Astrocyte of the spinal cord (primary cell): ENCODE measurements around the gene UTP14C.

ENCODE experiments used
- DNase-seq: peaks from one replicate; pipeline ENCODE4 v3.0.0; 2011; ENCODE audit warnings: low read depth, low spot score
- H3K4me3 ChIP-seq: 2 replicates; pipeline ENCODE4 v1.5.1; 2011; ENCODE audit warnings: low read depth, mild to moderate bottlenecking, low read length, moderate library complexity
- CTCF ChIP-seq: IDR thresholded peaks from 2 replicates; pipeline ENCODE4 v1.5.1; 2012; ENCODE audit warnings: low read depth, mild to moderate bottlenecking, low read length, inconsistent platforms
- in situ Hi-C: cut with HindIII; loops from 2 replicates; pipeline ENCODE4 v1.10.0; 2017; ENCODE audit warnings: low sequenced_read_pairs

Gene UTP14C

GRCh38 chr13:52061587-52061986, 37.1 kb downstream of the UTP14C start:
- no peak for DNase-seq
- no peak overlapping the region for H3K4me3 ChIP-seq
- in situ Hi-C loops, result no loop called here
- TF ChIP-seq CTCF, result no peak

- H3K4me3 ChIP-seq, result no peak overlapping the region
- in situ Hi-C loops, result no loop called here
- peak; percentile 8 for DNase-seq
- TF ChIP-seq CTCF, result no peak
Observed at GRCh38 chr13:52067237-52067636, 42.7 kb downstream of the UTP14C start.

- peak; percentile 24 for DNase-seq
- in situ Hi-C loops, result no loop called here
- TF ChIP-seq CTCF, result no peak
- H3K4me3 ChIP-seq, result no peak overlapping the region
Observed at GRCh38 chr13:52070929-52071523, 46.5 kb downstream of the UTP14C start.
